Neural cell (in vitro differentiated cells): ENCODE results near the gene TRMT2A.

Experiments used
- TF ChIP-seq, protein P1 (sequence below): fragments of 450-650 bp; IDR thresholded peaks from 2 replicates; pipeline ENCODE4 v1.5.1; 2014; ENCODE audit warnings: antibody characterized with exemption, mild to moderate bottlenecking, moderate library complexity; ENCODE audit not compliant: poor library complexity, severe bottlenecking
- TF ChIP-seq, protein P2 (sequence below): IDR thresholded peaks from 2 replicates; pipeline ENCODE4 v1.6.1; 2012; ENCODE audit warnings: borderline replicate concordance

GRCh38 chr22:20152464-20152890, 35.5 kb upstream of the TRMT2A start:
- TF ChIP-seq, protein P1, sequence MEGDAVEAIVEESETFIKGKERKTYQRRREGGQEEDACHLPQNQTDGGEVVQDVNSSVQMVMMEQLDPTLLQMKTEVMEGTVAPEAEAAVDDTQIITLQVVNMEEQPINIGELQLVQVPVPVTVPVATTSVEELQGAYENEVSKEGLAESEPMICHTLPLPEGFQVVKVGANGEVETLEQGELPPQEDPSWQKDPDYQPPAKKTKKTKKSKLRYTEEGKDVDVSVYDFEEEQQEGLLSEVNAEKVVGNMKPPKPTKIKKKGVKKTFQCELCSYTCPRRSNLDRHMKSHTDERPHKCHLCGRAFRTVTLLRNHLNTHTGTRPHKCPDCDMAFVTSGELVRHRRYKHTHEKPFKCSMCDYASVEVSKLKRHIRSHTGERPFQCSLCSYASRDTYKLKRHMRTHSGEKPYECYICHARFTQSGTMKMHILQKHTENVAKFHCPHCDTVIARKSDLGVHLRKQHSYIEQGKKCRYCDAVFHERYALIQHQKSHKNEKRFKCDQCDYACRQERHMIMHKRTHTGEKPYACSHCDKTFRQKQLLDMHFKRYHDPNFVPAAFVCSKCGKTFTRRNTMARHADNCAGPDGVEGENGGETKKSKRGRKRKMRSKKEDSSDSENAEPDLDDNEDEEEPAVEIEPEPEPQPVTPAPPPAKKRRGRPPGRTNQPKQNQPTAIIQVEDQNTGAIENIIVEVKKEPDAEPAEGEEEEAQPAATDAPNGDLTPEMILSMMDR: no peak
- TF ChIP-seq, protein P2, sequence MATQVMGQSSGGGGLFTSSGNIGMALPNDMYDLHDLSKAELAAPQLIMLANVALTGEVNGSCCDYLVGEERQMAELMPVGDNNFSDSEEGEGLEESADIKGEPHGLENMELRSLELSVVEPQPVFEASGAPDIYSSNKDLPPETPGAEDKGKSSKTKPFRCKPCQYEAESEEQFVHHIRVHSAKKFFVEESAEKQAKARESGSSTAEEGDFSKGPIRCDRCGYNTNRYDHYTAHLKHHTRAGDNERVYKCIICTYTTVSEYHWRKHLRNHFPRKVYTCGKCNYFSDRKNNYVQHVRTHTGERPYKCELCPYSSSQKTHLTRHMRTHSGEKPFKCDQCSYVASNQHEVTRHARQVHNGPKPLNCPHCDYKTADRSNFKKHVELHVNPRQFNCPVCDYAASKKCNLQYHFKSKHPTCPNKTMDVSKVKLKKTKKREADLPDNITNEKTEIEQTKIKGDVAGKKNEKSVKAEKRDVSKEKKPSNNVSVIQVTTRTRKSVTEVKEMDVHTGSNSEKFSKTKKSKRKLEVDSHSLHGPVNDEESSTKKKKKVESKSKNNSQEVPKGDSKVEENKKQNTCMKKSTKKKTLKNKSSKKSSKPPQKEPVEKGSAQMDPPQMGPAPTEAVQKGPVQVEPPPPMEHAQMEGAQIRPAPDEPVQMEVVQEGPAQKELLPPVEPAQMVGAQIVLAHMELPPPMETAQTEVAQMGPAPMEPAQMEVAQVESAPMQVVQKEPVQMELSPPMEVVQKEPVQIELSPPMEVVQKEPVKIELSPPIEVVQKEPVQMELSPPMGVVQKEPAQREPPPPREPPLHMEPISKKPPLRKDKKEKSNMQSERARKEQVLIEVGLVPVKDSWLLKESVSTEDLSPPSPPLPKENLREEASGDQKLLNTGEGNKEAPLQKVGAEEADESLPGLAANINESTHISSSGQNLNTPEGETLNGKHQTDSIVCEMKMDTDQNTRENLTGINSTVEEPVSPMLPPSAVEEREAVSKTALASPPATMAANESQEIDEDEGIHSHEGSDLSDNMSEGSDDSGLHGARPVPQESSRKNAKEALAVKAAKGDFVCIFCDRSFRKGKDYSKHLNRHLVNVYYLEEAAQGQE: no peak
